ENCODE measurements around the gene RABEP2. TPM values are rescaled to one million over a fixed set of nuclear protein-coding genes. Genes with fewer than 3 reads are reported as not detected.

The RABEP2 gene
- total and polyA plus RNA-seq, 9 of the 15 experiments (the other 6 are each of a cell fraction or from before 2014, with no cell fraction given) = 0.15 to 13.4 (median 3.5) TPM

GRCh38 chr16:28950648-28951409, 25.8 kb upstream of the RABEP2 start, which contains the start of gene NFATC2IP (continued):
- TF ChIP-seq ZFP30 (CRISPR knock-in tag; IDR thresholded peaks at IDR 0.05; ENCODE audit: borderline replicate concordance) (no peak), PATZ1 (CRISPR knock-in tag; IDR thresholded peaks at IDR 0.05; ENCODE audit: borderline replicate concordance) (no peak), GTF3C2 (IDR thresholded peaks at IDR 0.05; ENCODE audit: borderline replicate concordance, extremely low read depth, insufficient read length) (no peak), FOXO4 (CRISPR knock-in tag; IDR thresholded peaks at IDR 0.05) (no peak), CTBP1 (IDR thresholded peaks at IDR 0.05; ENCODE audit: borderline replicate concordance) (no peak), SAFB2 (IDR thresholded peaks at IDR 0.05; ENCODE audit: borderline replicate concordance, low read depth, low read length, severe bottlenecking) (no peak), ZBTB40 (IDR thresholded peaks at IDR 0.05) (peak; percentile 94), ZBTB40 (CRISPR knock-in tag; IDR thresholded peaks at IDR 0.05) (no peak)
